IPS-15b (cell line): ENCODE measurements around the gene S100A2.
"Not testable (repeated sequence)": the region's sequence is repeated elsewhere in the genome, so short reads cannot be mapped to it uniquely, and the experiment has no call there.

Experiments used
- H3K27me3 ChIP-seq: one replicate; pipeline ENCODE4 v1.6.1; 2013; ENCODE audit warnings: low read length; ENCODE audit not compliant: control insufficient read depth, insufficient read depth
- H3K36me3 ChIP-seq: one replicate; pipeline ENCODE4 v1.6.1; 2013; ENCODE audit warnings: low read length; ENCODE audit not compliant: control insufficient read depth, insufficient read depth
- H3K4me1 ChIP-seq: one replicate; pipeline ENCODE4 v1.6.1; 2013; ENCODE audit warnings: mild to moderate bottlenecking, low read length; ENCODE audit not compliant: control insufficient read depth, insufficient read depth
- H3K4me3 ChIP-seq: one replicate; pipeline ENCODE4 v1.5.1; 2013; ENCODE audit warnings: low read depth, low read length
- H3K9ac ChIP-seq: one replicate; pipeline ENCODE4 v1.6.1; 2013; ENCODE audit warnings: low read depth, mild to moderate bottlenecking, low read length
- H3K9me3 ChIP-seq: one replicate; pipeline ENCODE4 v1.6.1; 2013; ENCODE audit warnings: mild to moderate bottlenecking, low read length; ENCODE audit not compliant: control insufficient read depth, insufficient read depth

The S100A2 gene

DNA sequence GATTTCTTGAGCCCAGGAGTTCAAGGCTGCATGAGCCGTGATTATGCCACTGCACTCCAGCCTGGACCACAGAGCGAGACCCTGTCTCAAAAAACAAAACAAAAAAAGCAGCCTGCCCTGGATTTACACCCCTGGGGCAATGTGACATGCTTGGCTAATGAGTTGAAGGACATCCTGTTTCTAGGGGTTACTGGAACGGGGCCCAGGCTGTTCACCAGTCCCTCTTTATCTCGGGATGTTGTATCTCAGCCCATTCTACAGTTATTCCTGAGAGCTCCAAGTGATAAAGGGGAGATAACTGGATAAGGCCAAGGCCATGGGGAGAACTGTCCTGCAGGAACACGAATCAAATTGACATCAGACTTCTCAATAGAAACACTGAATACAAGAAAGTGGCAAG is 21.7 kb upstream of the S100A2 start:
- no peaks in the 10 kb centered on the region for H3K27me3 ChIP-seq
- no peaks in the 10 kb centered on the region for H3K36me3 ChIP-seq
- no peak overlapping the region for H3K9ac ChIP-seq
- no peaks in the 10 kb centered on the region for H3K4me1 ChIP-seq
- H3K4me3 ChIP-seq, result no peak overlapping the region
- H3K9me3 ChIP-seq, result no peaks in the 10 kb centered on the region

DNA sequence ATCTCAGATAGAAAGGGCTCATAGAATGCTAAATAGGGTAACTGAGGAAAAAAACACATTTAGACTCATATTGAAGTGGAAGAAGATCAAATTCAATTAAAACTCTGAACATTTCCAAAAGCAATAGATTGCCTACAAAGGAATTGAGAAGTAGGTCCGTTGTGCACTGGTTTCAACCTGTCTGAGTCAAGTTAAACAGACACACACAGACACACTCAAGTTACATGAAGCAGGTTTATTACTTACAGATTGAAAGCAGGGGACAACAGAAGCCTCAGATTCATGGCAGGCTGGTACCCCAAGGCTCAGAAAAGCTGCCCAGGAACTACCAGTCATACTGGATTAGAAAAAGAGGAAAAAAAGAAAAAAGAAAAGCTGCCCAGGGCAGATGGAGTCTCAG is 20.7 kb upstream of the S100A2 start:
- H3K4me1 ChIP-seq, result no peaks in the 10 kb centered on the region
- no peak overlapping the region for H3K4me3 ChIP-seq
- H3K27me3 ChIP-seq, result no peaks in the 10 kb centered on the region
- no peaks in the 10 kb centered on the region for H3K9me3 ChIP-seq
- H3K9ac ChIP-seq, result no peak overlapping the region
- no peaks in the 10 kb centered on the region for H3K36me3 ChIP-seq

DNA sequence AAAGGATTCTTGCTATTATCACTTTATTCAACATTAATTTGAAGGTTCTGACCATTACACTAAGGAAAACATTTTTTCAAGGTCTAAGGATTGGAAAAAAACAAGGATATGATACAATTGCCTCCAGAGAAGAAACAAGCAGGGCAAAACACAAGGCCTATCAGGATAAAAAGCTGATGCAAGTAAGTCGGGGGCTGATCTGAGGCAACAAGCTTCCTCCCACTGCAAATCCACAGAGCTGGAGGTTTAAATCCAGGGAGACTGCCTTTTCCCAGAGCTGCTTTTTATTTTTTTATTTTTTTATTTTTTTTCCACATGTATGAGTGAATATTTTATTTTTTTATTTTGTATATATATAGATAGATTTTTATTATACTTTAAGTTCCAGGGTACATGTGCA is 19.4 kb upstream of the S100A2 start:
- H3K27me3 ChIP-seq, result no peaks in the 10 kb centered on the region
- no peaks in the 10 kb centered on the region for H3K36me3 ChIP-seq
- H3K4me3 ChIP-seq, result no peak overlapping the region
- no peaks in the 10 kb centered on the region for H3K9me3 ChIP-seq
- no peaks in the 10 kb centered on the region for H3K4me1 ChIP-seq
- no peak overlapping the region for H3K9ac ChIP-seq

DNA sequence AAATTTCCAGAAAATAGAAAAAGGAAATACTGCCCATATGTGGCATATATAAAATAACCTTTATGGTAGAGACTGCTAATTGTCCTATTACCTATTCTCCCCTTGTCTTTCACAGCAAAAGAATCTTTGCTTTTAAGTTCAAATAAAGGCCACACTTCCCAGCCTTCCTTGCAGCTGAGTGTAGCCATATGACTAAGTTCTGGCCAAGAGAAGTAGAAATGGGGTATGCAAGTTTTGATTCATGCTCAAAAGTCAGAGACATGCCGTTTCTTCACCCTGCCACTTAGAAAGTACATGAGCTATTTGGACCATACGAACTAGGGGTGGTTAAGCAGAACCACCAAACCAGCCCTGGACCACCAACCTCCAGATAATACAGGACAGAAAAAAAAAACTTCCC is 18.3 kb upstream of the S100A2 start:
- no peaks in the 10 kb centered on the region for H3K27me3 ChIP-seq
- no peaks in the 10 kb centered on the region for H3K4me1 ChIP-seq
- H3K9ac ChIP-seq, result no peak overlapping the region
- H3K9me3 ChIP-seq, result no peaks in the 10 kb centered on the region
- H3K36me3 ChIP-seq, result no peaks in the 10 kb centered on the region
- no peak overlapping the region for H3K4me3 ChIP-seq

DNA sequence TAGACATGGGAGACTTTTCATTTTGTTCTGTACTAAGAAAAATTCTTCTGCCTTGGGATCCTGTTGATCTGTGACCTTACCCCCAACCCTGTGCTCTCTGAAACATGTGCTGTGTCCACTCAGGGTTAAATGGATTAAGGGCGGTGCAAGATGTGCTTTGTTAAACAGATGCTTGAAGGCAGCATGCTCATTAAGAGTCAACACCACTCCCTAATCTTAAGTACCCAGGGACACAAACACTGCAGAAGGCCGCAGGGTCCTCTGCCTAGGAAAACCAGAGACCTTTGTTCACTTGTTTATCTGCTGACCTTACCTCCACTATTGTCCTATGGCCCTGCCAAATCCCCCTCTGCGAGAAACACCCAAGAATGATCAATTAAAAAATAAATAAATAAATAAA is 17.9 kb upstream of the S100A2 start:
- H3K27me3 ChIP-seq, H3K9me3 ChIP-seq, H3K4me3 ChIP-seq, H3K9ac ChIP-seq, H3K4me1 ChIP-seq, H3K36me3 ChIP-seq: not testable (repeated sequence)

DNA sequence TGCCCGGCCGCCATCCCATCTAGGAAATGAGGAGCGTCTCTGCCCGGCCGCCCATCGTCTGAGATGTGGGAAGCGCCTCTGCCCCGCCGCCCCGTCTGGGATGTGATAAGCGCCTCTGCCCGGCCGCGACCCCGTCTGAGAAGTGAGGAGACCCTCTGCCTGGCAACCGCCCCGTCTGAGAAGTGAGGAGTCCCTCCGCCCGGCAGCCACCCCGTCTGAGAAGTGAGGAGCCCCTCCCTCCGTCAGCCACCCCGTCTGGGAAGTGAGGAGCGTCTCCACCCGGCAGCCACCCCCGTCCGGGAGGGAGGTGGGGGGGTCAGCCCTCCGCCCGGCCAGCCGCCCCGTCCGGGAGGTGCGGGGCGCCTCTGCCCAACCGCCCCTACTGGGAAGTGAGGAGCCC is 17.2 kb upstream of the S100A2 start:
- H3K4me3 ChIP-seq, H3K27me3 ChIP-seq, H3K9me3 ChIP-seq, H3K9ac ChIP-seq, H3K36me3 ChIP-seq, H3K4me1 ChIP-seq: not testable (repeated sequence)

DNA sequence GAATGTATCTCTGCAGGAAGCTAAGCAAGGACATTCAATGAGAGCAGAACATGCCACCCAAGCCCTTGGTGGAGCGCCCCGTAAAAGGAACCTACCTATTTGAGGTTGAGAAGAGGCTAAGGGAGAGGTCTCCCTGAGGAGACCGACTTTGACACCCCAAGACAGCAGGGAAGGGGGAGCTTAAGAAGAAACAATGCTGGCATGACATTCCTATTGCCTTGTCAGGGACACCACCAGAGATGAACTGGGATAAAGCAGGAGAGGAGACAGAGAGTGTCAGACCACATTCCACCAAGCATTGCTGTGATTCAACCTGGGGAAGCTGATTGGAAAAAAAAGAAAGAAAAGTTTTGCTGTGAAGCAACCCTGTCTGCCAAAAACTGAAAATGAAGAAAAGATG is 13.3 kb upstream of the S100A2 start:
- no peaks in the 10 kb centered on the region for H3K9me3 ChIP-seq
- no peaks in the 10 kb centered on the region for H3K27me3 ChIP-seq
- no peak overlapping the region for H3K9ac ChIP-seq
- no peaks in the 10 kb centered on the region for H3K36me3 ChIP-seq
- H3K4me3 ChIP-seq, result no peak overlapping the region
- peaks cover 6% of the 10 kb centered on the region for H3K4me1 ChIP-seq

DNA sequence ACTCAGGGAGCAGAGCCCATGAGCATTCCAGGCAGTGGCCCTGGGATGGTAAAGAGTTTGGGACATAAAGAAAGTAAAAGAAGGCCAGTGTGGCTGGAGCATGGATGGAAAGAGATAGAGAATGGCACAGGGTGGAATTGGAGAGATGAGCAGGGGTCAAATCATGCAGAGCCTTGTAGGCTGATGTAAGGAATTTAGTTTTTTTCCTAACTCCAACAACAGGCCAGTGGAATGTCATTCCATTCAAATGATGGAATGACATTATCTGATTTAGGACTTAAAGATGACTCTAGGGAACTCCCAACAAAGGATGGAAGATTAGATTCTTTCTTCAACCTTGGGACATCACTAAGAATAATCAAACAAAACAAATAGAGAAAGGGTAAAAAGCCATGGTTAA is 12.8 kb upstream of the S100A2 start:
- H3K27me3 ChIP-seq, result no peaks in the 10 kb centered on the region
- peaks cover 6% of the 10 kb centered on the region for H3K4me1 ChIP-seq
- no peak overlapping the region for H3K4me3 ChIP-seq
- no peak overlapping the region for H3K9ac ChIP-seq
- H3K9me3 ChIP-seq, result no peaks in the 10 kb centered on the region
- no peaks in the 10 kb centered on the region for H3K36me3 ChIP-seq

DNA sequence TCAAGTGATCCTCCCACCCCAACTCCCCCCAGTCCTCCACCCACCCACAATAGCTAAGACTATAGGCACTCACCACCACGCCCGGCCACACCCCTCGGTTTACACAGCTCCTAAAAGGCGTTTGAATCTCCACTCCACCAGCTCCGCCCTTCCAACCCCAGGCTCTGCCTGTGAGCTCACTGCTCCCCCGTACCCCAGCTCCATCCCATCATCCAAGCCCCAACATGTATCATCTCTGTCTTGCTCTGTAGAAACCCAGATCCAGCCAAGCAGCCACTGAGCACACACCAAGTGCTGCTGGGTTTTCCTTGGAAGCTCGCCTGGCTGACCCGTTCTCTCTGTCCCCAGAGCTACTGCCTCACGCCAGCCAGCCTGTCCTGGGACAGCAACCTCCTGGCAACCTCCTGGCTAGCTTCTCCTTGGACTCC is 12.0 kb upstream of the S100A2 start:
- H3K9me3 ChIP-seq, result no peaks in the 10 kb centered on the region
- no peak overlapping the region for H3K4me3 ChIP-seq
- H3K27me3 ChIP-seq, result no peaks in the 10 kb centered on the region
- peaks cover 6% of the 10 kb centered on the region for H3K4me1 ChIP-seq
- H3K36me3 ChIP-seq, result no peaks in the 10 kb centered on the region
- no peak overlapping the region for H3K9ac ChIP-seq

DNA sequence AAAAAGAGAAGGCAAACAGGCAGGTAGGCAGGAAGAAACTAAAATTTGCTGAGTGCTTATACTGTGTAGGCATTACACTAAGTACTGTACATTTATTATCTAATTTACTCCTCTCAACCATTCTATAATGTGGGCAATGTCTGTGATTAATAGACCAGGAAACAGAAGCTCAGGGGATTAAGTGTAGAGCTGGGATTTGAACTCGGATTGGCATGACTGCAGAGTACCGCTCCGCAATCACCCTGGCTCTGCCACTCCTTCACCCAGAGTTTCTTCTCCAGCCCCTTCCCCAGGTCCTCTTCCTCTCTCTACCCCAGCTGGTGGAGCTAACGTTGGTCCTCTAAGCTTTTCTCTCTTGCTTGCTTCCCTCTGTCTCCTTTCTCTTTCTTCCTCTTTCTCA is 11.5 kb upstream of the S100A2 start:
- Histone ChIP-seq H3K9me3 (no peaks in the 10 kb centered on the region), H3K4me1 (peaks cover 6% of the 10 kb centered on the region), H3K36me3 (no peaks in the 10 kb centered on the region), H3K9ac (no peak overlapping the region), H3K27me3 (no peaks in the 10 kb centered on the region), H3K4me3 (no peak overlapping the region)

DNA sequence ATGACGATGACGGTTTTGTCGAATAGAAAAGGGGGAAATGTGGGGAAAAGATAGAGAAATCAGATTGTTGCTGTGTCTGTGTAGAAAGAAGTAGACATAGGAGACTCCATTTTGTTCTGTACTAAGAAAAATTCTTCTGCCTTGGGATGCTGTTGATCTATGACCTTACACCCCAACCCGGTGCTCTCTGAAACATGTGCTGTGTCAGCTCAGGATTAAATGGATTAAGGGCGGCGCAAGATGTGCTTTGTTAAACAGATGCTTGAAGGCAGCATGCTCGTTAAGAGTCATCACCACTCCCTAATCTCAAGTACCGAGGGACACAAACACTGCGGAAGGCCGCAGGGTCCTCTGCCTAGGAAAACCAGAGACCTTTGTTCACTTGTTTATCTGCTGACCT is 9.9 kb upstream of the S100A2 start:
- H3K4me3 ChIP-seq, H3K4me1 ChIP-seq, H3K9me3 ChIP-seq, H3K27me3 ChIP-seq, H3K9ac ChIP-seq, H3K36me3 ChIP-seq: not testable (repeated sequence)

DNA sequence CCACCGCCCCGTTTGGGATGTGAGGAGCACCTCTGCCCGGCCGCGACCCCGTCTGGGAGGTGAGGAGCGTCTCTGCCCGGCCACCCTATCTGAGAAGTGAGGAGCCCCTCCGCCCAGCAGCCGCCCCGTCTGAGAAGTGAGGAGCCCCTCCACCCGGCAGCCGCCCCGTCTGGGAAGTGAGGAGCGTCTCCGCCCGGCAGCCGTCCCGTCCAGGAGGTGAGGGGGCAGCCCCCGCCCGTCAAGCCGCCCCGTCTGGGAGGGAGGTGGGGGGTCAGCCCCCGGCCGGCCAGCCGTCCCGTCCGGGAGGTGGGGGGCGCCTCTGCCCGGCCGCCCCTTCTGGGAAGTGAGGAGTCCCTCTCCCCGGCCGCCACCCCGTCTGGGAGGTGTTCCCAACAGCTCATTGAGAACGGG is 9.4 kb upstream of the S100A2 start:
- H3K27me3 ChIP-seq, H3K9me3 ChIP-seq, H3K4me1 ChIP-seq, H3K4me3 ChIP-seq, H3K9ac ChIP-seq, H3K36me3 ChIP-seq: not testable (repeated sequence)

DNA sequence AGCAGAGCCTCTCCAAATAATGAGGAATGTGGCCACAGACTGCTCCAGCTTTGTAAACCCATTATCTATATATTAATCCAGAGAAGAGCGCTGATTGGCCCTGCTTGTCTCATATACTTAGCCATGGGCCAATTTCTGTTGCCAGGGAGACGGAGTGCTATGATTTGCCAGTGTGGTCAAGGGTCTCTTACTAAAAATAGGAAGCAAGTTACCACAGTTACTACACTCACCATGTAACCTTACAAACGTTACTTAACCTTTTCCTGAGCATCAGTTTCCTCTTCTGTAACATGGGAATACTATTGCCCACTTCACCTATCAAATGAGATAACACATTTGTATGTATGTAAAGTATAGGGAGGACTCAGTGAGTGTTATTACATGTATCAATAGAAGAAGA is 7.7 kb upstream of the S100A2 start:
- H3K9ac ChIP-seq, result no peak overlapping the region
- no peaks in the 10 kb centered on the region for H3K9me3 ChIP-seq
- peaks cover 6% of the 10 kb centered on the region for H3K4me1 ChIP-seq
- H3K36me3 ChIP-seq, result no peaks in the 10 kb centered on the region
- H3K4me3 ChIP-seq, result no peak overlapping the region
- H3K27me3 ChIP-seq, result no peaks in the 10 kb centered on the region
